CD4-positive, alpha-beta T cell treated with Interleukin-2 at 100 ng/mL for 4 hours (primary cell): Measurements from ENCODE around the gene NOS1AP.

Experiments used
- DNase-seq: peaks from one replicate; pipeline ENCODE4 v3.0.0-alpha.2; 2020; ENCODE audit warnings: low spot score

NOS1AP gene

GRCh38 chr1:162220009-162220539 lies 150.6 kb downstream of the NOS1AP start:
- no peak for DNase-seq

GRCh38 chr1:162222014-162222413 lies 152.5 kb downstream of the NOS1AP start:
- no peak for DNase-seq

DNA sequence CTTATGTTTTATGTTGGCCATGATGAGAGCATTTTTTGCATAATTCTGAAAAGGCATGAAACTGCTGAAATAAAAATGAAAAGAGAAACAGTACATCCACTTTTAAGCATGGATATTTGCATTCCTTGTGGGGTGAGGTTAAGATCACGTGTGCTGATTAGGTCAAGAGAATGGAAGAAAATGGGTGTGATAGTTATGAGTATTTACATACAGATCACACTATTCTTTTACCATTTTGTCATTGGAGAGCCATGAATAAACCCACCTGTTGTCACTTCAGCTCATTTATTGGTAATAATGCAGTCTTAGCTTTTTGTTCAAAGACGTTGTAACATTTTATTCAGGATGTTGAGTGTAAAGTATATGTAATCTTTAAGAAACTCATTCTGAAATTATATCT lies 153.2 kb downstream of the NOS1AP start:
- no peak for DNase-seq

- no peak for DNase-seq
These were observed 154.0 kb downstream of the NOS1AP start for GRCh38 chr1:162223488-162223887.

DNA sequence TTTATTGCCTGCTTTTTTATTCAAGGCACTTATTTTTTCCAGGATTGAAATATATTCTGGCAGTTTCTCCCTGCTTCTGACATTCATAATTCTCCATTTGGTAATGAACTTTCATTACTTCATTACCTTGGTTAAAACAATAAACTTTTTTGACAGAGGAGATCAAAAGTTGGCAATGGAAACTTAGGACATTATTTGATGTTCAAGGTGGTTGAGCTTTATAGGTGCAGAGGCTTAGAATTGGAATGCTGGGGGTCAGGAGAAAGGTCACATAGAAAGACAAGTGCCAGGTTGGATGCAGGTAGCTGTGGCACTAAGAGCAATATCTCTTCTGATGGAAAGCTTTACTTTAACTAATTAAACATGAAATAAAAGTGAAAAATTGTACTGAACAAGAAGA lies 154.8 kb downstream of the NOS1AP start:
- DNase-seq: no peak

- DNase-seq: no peak
These were observed 159.1 kb downstream of the NOS1AP start for GRCh38 chr1:162228586-162228985.

GRCh38 chr1:162229549-162229948 lies 160.1 kb downstream of the NOS1AP start:
- no peak for DNase-seq

- DNase-seq: no peak
These were observed 160.6 kb downstream of the NOS1AP start for GRCh38 chr1:162230096-162230495.

DNA sequence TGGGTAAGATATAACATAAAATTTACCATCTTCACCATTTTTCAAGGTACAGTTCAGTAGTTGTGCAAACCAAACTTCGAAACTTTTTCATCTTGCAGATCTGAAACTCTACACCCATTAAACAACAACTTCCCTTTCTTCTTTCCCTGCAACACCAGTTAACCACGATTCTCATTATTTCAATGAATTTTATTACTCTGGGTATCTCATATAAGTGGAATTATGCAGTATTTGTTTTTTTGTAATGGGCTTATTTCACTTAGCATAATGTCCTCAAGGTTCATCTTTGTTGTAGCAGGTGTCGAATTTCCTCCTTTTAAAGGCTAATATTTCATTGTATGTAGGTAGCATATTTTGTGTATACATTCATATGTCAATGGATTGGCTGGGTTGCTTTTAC lies 161.0 kb downstream of the NOS1AP start:
- DNase-seq: no peak

- no peak for DNase-seq
These were observed 162.7 kb downstream of the NOS1AP start for GRCh38 chr1:162232034-162232711.

DNA sequence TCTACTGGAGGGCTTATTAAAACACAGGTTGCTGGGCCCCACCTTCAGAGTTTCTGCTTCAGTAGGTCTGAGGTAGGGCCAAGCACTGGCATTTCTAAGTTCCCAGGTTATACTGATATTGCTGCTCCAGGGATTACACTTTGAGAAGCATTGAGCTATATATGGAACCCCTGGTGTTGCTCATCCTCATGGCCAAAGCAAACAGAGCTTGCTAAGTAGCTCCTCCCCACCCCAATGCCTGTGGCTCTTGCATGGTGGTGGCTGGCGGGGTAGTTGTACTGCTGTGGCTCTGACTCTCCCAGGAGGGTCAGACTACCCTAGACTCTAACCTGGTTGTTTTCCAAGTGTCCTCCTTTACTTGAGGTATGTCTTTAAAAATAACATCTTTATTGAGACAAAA lies 163.6 kb downstream of the NOS1AP start:
- DNase-seq: no peak

GRCh38 chr1:162233937-162234336 lies 164.4 kb downstream of the NOS1AP start:
- no peak for DNase-seq

GRCh38 chr1:162234571-162234970 lies 165.1 kb downstream of the NOS1AP start:
- no peak for DNase-seq

DNA sequence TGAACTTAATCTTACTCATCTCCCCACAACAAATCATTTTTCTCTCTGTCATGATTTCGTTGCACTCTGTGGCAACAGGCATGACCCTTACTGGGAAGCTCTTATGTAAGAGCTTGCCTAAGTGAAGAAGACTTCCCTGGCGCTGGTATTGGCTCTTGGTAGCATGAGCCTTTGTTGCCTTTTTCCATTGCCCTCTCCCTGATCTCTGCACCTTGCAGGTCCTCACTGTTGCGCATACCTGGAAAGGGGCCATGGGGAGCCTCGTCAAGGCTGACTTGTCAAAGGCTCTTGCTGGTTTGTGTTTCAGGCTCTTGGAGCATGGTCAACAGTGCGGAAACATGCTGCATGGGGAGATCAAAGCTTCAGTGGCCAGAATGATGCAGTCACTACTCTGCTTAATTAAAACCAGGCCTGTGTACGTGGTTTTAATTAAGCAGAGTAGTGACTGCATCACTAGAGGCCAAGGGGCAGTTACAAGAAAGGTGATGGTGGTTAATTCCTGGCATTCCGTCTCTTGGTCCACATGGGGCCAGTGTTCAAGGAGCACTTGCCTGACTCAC lies 165.8 kb downstream of the NOS1AP start:
- no peak for DNase-seq

DNA sequence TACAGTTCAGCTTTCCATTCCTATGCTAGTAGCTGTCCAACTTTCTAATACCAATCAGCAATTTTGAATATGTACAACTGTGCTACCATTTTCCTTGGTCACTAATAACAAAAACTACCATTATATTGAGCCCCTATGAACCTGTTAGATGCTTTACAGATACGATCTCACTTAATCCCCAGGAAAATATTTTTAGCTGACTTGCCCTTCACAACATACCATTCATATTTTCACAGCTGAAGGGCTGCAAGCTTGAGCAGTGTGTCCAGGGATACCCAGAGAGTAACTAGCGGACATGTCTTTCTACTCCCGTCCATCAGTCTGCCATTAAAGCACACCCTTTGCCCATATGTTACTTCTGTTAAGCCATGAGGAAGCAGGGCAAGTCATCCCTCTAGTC lies 166.7 kb downstream of the NOS1AP start:
- DNase-seq: no peak

DNA sequence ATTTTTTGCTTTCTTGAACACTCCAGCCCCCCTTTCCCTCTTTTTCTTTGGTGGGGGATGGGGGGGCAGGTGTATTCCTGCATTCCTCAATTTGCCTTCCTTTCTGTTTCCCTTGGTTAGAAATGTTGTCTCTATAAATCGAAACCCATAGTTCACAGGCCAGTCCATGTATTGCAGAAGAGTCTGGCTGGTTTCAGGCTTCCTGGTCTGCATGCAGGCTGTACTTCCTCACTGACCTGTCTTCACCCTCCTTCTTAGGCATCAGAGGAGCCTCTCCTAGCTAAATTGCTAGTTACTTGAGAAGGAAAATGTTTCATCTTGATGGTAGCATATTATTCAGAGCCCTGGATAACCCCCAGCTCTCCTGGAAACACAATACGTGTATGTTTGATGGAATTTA lies 167.1 kb downstream of the NOS1AP start:
- no peak for DNase-seq

DNA sequence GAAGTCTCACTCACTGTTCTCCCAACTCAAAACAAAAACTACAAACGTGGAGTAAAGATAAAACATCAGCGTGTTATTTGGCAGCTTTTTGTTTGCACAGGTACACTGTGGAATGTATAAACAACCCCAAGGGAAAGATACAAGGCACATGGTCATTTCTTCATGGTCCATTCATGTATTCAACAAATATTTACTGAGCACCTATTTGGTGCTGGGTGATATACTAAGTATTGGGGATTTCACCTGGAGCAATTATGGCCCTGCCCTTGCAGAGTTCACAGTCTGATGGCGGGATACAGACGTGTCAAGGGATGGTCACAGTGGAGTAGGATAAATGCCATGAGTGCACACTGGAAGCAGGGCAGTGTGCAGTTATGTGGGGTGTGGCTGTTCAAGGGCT lies 171.1 kb downstream of the NOS1AP start:
- DNase-seq: no peak

DNA sequence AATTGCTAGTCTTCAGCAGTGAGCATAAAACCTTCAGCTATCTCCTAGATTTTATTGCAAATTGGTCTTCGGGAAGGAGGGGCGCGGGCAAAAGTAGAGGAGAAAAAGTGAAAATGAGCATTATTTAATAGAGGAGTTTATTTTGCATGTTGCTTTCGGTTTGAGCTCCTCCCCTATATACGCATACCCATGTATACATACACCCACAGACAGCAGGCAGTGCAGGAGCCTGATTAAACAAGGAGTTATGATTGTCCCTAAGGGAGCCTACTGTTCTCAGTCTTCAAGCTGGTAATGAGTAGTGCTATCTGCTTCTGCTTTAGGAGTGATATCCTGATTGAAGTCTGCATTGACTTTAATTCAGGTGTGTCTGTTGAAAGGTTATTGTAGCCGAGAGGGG lies 173.3 kb downstream of the NOS1AP start:
- no peak for DNase-seq

DNA sequence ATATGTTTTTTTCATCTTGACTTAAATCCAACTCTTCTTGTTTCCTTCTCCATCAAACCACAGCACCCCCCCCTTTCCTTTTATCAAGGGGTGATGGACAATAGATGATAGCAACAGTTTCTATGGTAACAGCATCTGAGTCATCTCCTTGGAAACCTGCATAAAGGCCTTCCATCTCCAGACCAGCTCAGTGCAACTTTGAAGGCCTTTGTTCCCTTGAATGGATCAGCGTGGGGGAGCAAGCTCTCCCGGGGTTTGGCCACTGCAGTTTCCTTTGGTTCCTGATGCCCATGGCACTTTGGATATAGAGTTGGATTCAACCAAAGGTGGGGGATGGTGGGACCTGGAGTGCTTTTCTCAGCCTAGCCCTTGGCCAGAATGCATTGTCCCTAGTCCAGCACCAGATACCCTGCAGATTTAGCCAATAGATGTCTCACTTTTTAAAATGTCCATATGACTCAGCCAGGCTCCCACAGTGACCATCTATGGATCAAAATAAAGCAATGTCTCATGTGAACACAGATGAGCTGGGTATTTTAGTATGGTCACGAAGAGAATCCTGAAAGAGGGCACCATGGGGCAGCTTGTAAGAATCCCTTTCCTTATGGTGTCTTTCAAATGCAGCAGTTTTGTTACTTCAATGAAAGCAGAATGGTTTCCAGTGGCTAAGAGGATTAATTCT lies 179.5 kb downstream of the NOS1AP start:
- no peak for DNase-seq

DNA sequence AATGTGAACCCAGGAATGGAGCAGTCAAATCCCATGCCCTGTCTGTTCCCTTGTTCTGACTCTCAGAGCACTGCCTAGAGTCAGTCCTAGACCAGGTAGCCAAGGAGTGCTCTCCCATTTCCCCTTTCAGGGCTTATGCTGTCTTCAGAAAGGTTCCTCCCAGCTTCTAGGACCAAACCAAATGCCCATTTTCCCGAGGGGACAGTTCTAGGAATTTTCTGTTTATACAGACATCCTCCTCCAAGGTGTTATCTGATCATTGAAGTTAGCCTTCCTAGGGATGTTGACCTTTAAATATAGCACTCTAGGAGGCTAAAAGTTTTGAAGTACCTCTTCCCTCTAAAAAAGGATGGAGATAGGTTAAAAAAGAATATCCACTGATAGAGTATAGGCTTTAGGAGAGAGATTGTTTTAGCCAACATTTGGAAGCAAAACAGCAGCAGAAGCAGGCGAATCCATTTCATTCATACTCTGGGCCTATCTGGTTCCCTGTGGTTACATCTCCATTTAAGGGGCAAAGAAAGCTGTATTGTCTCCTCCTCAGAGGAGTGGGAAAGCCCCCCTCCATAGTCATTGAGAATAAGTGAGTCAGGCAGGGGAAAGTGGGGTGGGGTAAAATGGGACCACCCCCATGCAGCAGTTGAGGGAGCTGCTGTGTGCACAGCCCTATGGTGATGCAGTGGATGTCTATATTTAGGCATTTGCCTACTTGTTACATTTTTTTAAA lies 180.7 kb downstream of the NOS1AP start:
- no peak for DNase-seq

DNA sequence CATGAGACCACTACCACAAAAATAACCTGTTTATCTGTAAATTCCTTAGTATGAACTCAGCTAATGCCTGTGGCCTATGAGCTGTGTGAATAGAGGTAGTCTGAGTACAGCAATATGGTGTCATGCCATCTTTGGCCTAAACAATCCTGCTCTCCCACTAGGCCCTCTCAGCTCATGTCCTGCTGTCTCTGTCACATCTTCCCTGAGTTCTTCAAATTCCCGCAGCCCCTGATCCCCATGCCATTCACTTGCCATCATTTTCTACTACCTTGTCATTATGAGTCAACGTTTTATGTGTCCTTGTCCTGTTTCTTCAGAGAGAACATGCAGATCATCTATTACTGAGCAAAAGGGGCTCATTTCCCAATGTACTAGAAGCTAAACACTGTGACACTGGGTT lies 181.6 kb downstream of the NOS1AP start:
- no peak for DNase-seq

DNA sequence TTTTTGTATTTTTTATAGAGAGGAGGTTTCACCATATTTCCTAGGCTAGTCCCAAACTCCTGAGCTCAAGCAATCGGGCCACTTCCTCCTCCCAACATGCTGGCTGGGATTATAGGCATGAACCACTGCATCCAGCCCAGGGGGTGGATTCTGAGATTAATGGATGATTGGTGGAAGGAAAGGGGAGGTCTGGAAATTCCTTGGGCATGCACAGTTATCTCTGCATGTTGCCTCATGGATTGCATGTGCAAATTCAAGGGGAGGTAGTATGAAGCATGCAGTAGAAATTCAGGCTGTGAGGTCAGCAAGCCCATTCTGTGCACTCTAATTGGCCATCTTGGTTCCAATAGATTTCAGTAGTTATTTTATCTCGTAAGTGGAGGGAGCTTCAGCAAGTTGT lies 182.7 kb downstream of the NOS1AP start:
- DNase-seq: no peak

DNA sequence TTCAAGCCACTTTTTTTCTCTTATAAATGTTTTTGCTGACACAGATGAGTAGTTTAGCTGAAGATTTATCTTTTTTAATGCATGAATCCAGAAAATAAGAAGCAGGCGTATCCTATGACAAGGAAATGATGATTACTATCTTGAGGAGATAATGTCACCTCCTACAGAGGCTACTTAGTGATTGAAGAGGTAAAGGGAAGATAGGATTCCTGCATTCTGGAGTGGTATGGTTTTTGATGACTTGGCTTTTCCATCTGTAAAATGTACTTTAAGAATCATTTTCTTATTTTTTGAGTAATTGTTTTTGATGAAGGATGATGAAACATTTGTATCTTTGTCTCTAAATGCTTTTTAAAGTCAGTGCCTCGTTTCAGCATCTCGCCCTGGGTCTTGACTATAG lies 184.3 kb downstream of the NOS1AP start:
- DNase-seq: no peak
